HCT116 (cell line): Measurements from ENCODE around the gene OXCT2. TPM values are rescaled to one million over a fixed set of nuclear protein-coding genes. Genes with fewer than 3 reads are reported as not detected.

Source experiments
- ATAC-seq: fragments of 200-7000 bp; cut with Tn5 transposase; 2 replicates; pipeline ENCODE4 v1.9.1; 2020; ENCODE audit warnings: mild to moderate bottlenecking, moderate library complexity
- BruUV-seq: library from RNA; stranded (reverse); fragments of 400-500 nt; replicated peaks from 2 replicates; lab custom pipeline; 2021; lab: Mats Ljungman, UMichigan
- CTCF ChIA-PET: fragments of 300-600 bp; sonication (Branson Sonifier 250); formaldehyde crosslinking; loops from one replicate; lab custom pipeline; 2021; ENCODE audit warnings: antibody characterized with exemption; lab: Charles Lee
- POLR2A ChIA-PET: fragments of 300-600, 350-600 bp; sonication (Branson Sonifier 250); formaldehyde crosslinking; loops from one replicate; lab custom pipeline; 2021; ENCODE audit warnings: antibody characterized with exemption; lab: Charles Lee
- RAD21 ChIA-PET, 2 experiments: fragments of 300-600 bp; sonication (Branson Sonifier 250); formaldehyde crosslinking; loops; one replicate each; lab custom pipeline; 2023; ENCODE audit warnings: low total read pairs in 2 of 2; ENCODE audit not compliant: uncharacterized antibody in 2 of 2, unreplicated experiment in 2 of 2, low non-redundant PET in 1 of 2; lab: Charles Lee
- DNase-seq: peaks from one replicate; pipeline ENCODE4 v3.0.0-alpha.2; 2010; ENCODE audit warnings: low read depth, low spot score
- H2AFZ ChIP-seq: fragments of 200-600 bp; shearing (Covaris generic), sonication (generic); 2 replicates; pipeline ENCODE4 v1.6.1; 2017; ENCODE audit warnings: low read depth, mixed run types, mixed read lengths, antibody characterized with exemption, low read length; ENCODE audit not compliant: poor library complexity, severe bottlenecking
- H3K27ac ChIP-seq: 2 replicates; pipeline ENCODE4 v1.5.1; 2012; ENCODE audit warnings: low read depth, low read length
- H3K27me3 ChIP-seq: fragments of 200-600 bp; sonication (generic); 2 replicates; pipeline ENCODE4 v1.6.1; 2016; ENCODE audit warnings: mixed run types, low read length, mixed read lengths; ENCODE audit not compliant: insufficient read depth
- H3K36me3 ChIP-seq, 2 experiments: fragments of 200-500 bp in 1 of 2; fragments of 200-600 bp in 1 of 2; sonication (Bioruptor generic) in 1 of 2; sonication (generic) in 1 of 2; 2 replicates each; pipeline versions ENCODE4 v1.5.1 to v1.6.1; 2014 to 2016; ENCODE audit warnings: low read length in 2 of 2, inconsistent platforms in 1 of 2, mixed read lengths in 1 of 2, mixed run types in 1 of 2; ENCODE audit not compliant: insufficient read depth in 2 of 2, control insufficient read depth in 1 of 2
- H3K4me1 ChIP-seq, 2 experiments: fragments of 200-600 bp in 1 of 2; sonication (generic) in 1 of 2; 2 replicates each; pipeline versions ENCODE4 v1.5.1 to v1.6.1; 2012 to 2017; ENCODE audit warnings: low read length in 2 of 2, inconsistent platforms in 1 of 2, mild to moderate bottlenecking in 1 of 2, mixed read lengths in 1 of 2, mixed run types in 1 of 2, moderate library complexity in 1 of 2; ENCODE audit not compliant: insufficient read depth in 2 of 2, control insufficient read depth in 1 of 2
- H3K4me2 ChIP-seq: fragments of 200-600 bp; sonication (generic); 2 replicates; pipeline ENCODE4 v1.6.1; 2017; ENCODE audit warnings: mixed run types, low read length, mixed read lengths
- H3K4me3 ChIP-seq, 2 experiments: fragments of 200-600 bp in 1 of 2; sonication (generic) in 1 of 2; replicated peaks in 1 of 2; 2 replicates each; pipeline ENCODE4 v1.5.1; 2011 to 2016; ENCODE audit warnings: low read length in 2 of 2, control low read depth in 1 of 2, low read depth in 1 of 2, mild to moderate bottlenecking in 1 of 2, mixed read lengths in 1 of 2, mixed run types in 1 of 2
- H3K79me2 ChIP-seq: fragments of 200-600 bp; sonication (generic); 2 replicates; pipeline ENCODE4 v1.6.1; 2017; ENCODE audit warnings: mild to moderate bottlenecking, mixed run types, low read length, moderate library complexity, mixed read lengths; ENCODE audit not compliant: insufficient read depth
- H3K9ac ChIP-seq: fragments of 200-600 bp; sonication (generic); 2 replicates; pipeline ENCODE4 v1.6.1; 2016; ENCODE audit warnings: low read length, mixed read lengths
- H3K9me2 ChIP-seq: fragments of 200-600 bp; sonication (generic), shearing (Covaris generic); 2 replicates; pipeline ENCODE4 v1.6.1; 2017; ENCODE audit warnings: mixed run types, mild to moderate bottlenecking, moderate library complexity; ENCODE audit not compliant: insufficient read depth
- H3K9me3 ChIP-seq, 2 experiments: fragments of 200-500 bp in 1 of 2; fragments of 200-600 bp in 1 of 2; sonication (Bioruptor generic) in 1 of 2; sonication (generic) in 1 of 2; 2 replicates each; pipeline ENCODE4 v1.6.1; 2014 to 2017; ENCODE audit warnings: low read length in 2 of 2, mixed read lengths in 2 of 2, inconsistent platforms in 1 of 2, low read depth in 1 of 2, mild to moderate bottlenecking in 1 of 2, mixed run types in 1 of 2, moderate library complexity in 1 of 2; ENCODE audit not compliant: control insufficient read depth in 1 of 2, insufficient read depth in 1 of 2
- H4K20me1 ChIP-seq: fragments of 200-600 bp; sonication (generic), shearing (Covaris generic); 2 replicates; pipeline ENCODE4 v1.6.1; 2017; ENCODE audit warnings: mixed run types, mild to moderate bottlenecking, moderate library complexity; ENCODE audit not compliant: insufficient read depth
- CBX3 ChIP-seq: IDR thresholded peaks from 2 replicates; pipeline ENCODE4 v1.6.1; 2012; ENCODE audit warnings: low read depth
- EZH2 ChIP-seq: fragments of 200-600 bp; sonication (generic); IDR thresholded peaks from 2 replicates; pipeline ENCODE4 v1.6.1; 2017; ENCODE audit warnings: antibody characterized with exemption, mixed run types
- EZH2phosphoT487 ChIP-seq: fragments of 200-600 bp; IDR thresholded peaks from 2 replicates; pipeline ENCODE4 v1.6.1; 2018; ENCODE audit warnings: antibody characterized with exemption, borderline replicate concordance
- RAD21 ChIP-seq: IDR thresholded peaks from 2 replicates; pipeline ENCODE4 v1.6.1; 2012; ENCODE audit warnings: low read depth, mild to moderate bottlenecking
- SIN3A ChIP-seq: IDR thresholded peaks from 2 replicates; pipeline ENCODE4 v1.6.1; 2012; ENCODE audit warnings: low read depth
- ZBTB33 ChIP-seq: IDR thresholded peaks from 2 replicates; pipeline ENCODE4 v1.6.1; 2011; ENCODE audit warnings: mild to moderate bottlenecking, low read length, moderate library complexity; ENCODE audit not compliant: insufficient replicate concordance; ENCODE audit errors: extremely low read depth
- intact Hi-C: fragments of 100-400 bp; cut with micrococcal nuclease; formaldehyde crosslinking; loops from 2 replicates; pipeline ENCODE4 v1.10.0; 2022
- total RNA-seq: library from RNA; stranded (reverse); gene quantifications from one replicate; pipeline ENCODE4 v1.2.1, GENCODE V29; 2021; ENCODE audit not compliant: unreplicated experiment
- TF ChIP-seq, protein P1 (sequence below): IDR thresholded peaks from 2 replicates; pipeline ENCODE4 v1.6.1; 2012; ENCODE audit warnings: low read depth

The OXCT2 gene
- total RNA-seq, 1 experiment from 2014 or later = 3.7 TPM

GRCh38 chr1:39800471-39800835, 29.3 kb upstream of the OXCT2 start:
- DNase-seq = no peak
- H4K20me1 ChIP-seq = no peaks in the 10 kb centered on the region
- POLR2A ChIA-PET = no interaction called here

More at GRCh38 chr1:39800471-39800835, 29.3 kb upstream of the OXCT2 start:
- RAD21 ChIA-PET = interaction anchor here in 1 of 2 experiments (1.8 kb wide), 1 partner anchor 194 kb away, joined by 5 read pairs; no protein-coding TSS in a partner anchor
- no peaks in the 10 kb centered on the region for H3K9me3 ChIP-seq
- no TSS peak for BruUV-seq
- ATAC-seq = no peak
- H3K4me3 ChIP-seq = no peak overlapping the region
- no peak for TF ChIP-seq EZH2
- no peak for TF ChIP-seq CBX3
- TF ChIP-seq, protein P1, sequence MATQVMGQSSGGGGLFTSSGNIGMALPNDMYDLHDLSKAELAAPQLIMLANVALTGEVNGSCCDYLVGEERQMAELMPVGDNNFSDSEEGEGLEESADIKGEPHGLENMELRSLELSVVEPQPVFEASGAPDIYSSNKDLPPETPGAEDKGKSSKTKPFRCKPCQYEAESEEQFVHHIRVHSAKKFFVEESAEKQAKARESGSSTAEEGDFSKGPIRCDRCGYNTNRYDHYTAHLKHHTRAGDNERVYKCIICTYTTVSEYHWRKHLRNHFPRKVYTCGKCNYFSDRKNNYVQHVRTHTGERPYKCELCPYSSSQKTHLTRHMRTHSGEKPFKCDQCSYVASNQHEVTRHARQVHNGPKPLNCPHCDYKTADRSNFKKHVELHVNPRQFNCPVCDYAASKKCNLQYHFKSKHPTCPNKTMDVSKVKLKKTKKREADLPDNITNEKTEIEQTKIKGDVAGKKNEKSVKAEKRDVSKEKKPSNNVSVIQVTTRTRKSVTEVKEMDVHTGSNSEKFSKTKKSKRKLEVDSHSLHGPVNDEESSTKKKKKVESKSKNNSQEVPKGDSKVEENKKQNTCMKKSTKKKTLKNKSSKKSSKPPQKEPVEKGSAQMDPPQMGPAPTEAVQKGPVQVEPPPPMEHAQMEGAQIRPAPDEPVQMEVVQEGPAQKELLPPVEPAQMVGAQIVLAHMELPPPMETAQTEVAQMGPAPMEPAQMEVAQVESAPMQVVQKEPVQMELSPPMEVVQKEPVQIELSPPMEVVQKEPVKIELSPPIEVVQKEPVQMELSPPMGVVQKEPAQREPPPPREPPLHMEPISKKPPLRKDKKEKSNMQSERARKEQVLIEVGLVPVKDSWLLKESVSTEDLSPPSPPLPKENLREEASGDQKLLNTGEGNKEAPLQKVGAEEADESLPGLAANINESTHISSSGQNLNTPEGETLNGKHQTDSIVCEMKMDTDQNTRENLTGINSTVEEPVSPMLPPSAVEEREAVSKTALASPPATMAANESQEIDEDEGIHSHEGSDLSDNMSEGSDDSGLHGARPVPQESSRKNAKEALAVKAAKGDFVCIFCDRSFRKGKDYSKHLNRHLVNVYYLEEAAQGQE = no peak
- no peak for TF ChIP-seq RAD21
- no peak for TF ChIP-seq ZBTB33
- TF ChIP-seq EZH2phosphoT487 = no peak
- no peak for TF ChIP-seq SIN3A
- TF ChIP-seq, all 23 proteins: peak for 0
- Histone ChIP-seq H3K9ac (no peak overlapping the region), H3K9me2 (no peaks in the 10 kb centered on the region), H3K4me2 (peak overlapping the region; percentile 65; the same call in 1 of the 2 replicates), H3K79me2 (no peaks in the 10 kb centered on the region), H3K4me1 (peaks cover 9 to 23% of the 10 kb centered on the region in 2 experiments), H3K36me3 (no peaks in the 10 kb centered on the region), H3K27ac (no peak overlapping the region), H2AFZ (no peak overlapping the region), H3K27me3 (no peaks in the 10 kb centered on the region)
- intact Hi-C loops = no loop called here
- CTCF ChIA-PET = interaction anchor here (0.8 to 3.8 kb wide), 4 partner anchors 10 to 194 kb away, joined by 3 to 27 read pairs (median 6); no protein-coding TSS in a partner anchor
